PC-3 (cell line): ENCODE results near the gene RNF166.

Experiments
- EZH2 ChIP-seq: fragments of 300-600 bp; sonication (generic); IDR thresholded peaks from one replicate; pipeline ENCODE4 v1.6.1; 2017; ENCODE audit warnings: antibody characterized with exemption, mild to moderate bottlenecking, low read length; ENCODE audit not compliant: unreplicated experiment
- TF ChIP-seq, protein P1 (sequence below): fragments of 300-600 bp; sonication (generic); conservative IDR thresholded peaks from 2 replicates; pipeline ENCODE4 v1.5.1; 2017; ENCODE audit warnings: antibody characterized with exemption, low read depth, mild to moderate bottlenecking, low read length

DNA sequence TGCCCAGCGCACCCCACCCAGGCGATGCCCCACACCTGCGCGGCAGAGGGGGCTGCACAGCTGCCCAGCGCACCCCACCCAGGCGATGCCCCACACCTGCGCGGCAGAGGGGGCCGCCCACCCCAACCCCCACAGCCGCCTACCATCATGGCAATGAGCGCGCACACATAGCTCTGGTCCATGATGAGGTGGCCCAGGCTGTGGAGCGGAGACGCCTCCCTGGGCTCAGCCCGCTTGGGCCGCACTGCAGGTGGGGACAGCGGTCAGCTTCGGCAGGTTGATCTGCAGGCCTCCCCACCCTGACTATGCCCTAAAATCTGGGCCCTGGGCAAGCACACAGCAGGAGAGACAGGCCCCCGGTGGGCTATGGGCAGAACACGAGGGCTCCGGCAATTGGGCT lies 30.3 kb upstream of the RNF166 start:
- TF ChIP-seq, protein P1, sequence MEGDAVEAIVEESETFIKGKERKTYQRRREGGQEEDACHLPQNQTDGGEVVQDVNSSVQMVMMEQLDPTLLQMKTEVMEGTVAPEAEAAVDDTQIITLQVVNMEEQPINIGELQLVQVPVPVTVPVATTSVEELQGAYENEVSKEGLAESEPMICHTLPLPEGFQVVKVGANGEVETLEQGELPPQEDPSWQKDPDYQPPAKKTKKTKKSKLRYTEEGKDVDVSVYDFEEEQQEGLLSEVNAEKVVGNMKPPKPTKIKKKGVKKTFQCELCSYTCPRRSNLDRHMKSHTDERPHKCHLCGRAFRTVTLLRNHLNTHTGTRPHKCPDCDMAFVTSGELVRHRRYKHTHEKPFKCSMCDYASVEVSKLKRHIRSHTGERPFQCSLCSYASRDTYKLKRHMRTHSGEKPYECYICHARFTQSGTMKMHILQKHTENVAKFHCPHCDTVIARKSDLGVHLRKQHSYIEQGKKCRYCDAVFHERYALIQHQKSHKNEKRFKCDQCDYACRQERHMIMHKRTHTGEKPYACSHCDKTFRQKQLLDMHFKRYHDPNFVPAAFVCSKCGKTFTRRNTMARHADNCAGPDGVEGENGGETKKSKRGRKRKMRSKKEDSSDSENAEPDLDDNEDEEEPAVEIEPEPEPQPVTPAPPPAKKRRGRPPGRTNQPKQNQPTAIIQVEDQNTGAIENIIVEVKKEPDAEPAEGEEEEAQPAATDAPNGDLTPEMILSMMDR: no peak
- no peak for TF ChIP-seq EZH2
